Inflammatory macrophage treated with lipopolysaccharide for 1 hour (primary cell): Measurements from ENCODE around the gene GSAP.

Experiments
- DNase-seq, 2 donors: peaks; one replicate each; pipeline ENCODE4 v3.0.0-alpha.2; 2020 to 2022

The GSAP gene

DNA sequence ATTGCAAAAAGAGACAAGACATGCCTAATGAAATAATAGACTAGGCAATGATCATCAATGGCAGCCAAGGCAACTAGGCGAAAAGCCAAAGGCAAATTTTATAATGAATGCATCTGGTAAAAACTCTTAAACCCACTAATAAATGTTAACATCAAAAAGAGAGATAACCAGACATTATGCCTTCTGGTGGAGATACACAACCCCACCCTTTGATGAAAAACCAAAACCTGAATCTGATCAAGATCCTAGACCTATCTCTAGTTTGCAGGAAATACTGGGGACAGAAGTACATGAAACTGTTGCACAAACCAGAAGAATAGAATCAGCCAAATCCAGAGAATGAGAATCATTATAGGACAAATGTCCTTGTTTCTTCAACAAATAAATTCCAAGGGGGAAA, 22.0 kb upstream of the GSAP start:
- DNase-seq: no peak

DNA sequence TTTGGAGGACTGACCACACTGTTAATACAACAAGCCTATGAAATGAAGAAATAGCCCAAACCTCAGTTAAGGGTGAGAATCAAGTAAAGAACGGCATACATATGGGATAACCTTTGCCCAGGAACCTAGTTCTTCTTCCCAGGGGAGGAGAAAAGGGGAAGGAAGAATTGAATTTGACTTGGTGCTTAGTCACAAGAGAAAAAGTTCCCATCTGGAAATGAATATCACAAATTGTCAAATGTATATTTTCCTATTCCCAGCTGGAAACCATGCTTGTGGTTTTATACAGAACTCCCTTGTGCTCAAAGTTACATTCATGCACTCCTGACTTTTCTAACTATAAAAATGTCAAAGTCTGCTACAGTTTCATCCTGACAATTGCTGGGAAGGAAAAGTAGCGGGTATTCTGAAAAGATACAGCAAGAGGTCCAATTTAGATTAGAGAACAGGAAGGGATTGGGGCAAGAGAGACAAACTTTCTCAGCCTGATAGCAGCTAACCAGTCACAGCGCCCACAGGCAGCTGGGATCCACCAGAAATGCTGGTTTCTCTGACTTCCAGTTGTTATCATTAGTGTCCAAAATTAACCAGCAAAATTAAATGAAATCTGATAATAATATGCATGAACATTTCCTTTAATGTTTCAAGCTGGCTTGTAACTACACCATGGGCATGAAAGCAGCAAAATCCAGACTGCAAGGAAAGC, 18.6 kb upstream of the GSAP start:
- peak in 1 of 2 donors; percentile 32 for DNase-seq

DNA sequence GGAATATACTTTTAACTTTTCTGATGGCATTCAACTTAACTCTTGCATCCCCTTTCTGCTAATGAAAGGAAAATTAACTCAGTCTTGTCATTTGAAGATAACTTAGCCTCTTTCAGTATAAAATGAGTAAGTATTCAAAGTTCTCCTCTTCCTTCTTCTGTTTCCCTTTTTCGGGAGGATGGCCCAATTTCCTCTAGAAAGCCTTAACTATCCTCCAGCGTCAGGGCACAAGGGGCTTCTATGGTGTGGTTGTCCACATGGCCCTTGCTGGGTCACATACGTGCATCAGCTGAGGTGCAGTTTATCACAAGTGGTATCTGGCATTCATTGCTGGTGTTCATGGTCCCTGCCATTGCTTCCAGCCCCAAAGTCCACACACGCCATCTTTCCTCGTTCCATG, 17.8 kb upstream of the GSAP start:
- DNase-seq: peak; percentile 38 to 59

DNA sequence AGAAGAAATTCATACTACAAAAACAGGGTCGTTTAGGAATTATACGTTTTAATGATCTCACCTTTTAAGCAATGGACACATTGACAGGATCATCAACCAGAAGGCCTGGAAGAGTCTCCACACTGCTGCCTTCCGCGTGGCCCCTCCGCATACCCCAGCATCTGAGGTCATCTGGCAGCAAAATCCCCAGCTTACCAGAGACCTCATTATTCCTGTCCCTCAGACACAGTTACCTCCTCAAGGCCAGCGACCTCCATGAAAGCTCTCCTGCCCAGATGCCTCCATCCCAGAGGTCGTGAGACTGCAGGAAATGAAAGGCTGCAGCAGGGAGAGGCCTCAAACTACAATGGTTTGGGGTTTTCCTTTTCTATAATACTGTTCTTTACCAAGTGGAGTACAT, 14.8 kb upstream of the GSAP start:
- DNase-seq: no peak

DNA sequence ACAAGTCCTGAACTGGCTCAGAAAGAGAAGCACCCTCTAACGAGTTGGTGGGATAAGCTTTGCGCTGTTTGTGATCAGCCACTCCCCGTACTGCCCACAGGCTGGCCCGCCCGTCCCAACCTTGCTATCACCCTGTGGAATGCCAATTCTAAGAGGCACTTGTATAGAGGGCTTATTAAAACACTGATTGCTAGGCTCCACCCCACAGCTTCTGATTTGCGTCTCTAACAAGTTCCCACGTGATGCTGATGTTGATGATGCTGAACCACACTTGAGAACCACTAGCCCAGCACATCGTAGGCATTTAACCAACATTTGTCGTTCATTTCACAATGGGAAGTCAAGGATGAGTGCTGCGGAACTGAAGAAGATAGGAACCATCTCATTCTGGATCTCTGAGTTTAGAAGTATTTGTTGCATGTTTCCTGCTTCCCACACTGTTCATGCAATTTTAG, 12.7 kb upstream of the GSAP start:
- DNase-seq: peak; percentile 89 to 92

DNA sequence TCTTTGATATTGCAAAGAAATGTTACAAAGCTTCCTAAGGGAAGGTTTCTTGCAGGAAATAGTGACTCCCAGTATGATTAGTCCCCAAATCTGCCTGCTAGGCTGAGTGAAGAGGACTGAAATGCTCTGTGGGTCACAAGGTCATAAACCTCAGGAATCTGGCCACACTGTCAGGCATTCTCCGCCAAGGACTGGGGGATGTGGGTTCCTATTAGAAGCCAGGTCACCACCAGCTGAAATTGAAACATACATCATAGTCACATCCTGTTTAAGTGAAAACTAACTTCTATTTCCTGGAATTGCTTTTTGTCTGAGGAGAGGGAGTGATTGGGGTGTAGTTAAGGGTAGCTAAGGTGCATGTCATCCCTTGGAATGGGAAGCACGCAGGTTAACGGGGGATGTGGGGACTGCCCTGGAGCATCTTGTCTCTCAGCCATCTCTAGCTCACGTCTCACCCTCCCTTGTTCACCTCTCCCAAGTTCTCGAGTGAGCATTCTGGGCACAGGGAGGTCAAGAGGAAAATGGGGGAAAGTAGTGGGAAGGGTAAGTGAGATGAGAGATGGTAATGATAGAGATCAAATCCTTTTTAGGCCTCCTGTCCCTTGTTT, 12.0 kb upstream of the GSAP start:
- DNase-seq: peak; percentile 59 to 72

DNA sequence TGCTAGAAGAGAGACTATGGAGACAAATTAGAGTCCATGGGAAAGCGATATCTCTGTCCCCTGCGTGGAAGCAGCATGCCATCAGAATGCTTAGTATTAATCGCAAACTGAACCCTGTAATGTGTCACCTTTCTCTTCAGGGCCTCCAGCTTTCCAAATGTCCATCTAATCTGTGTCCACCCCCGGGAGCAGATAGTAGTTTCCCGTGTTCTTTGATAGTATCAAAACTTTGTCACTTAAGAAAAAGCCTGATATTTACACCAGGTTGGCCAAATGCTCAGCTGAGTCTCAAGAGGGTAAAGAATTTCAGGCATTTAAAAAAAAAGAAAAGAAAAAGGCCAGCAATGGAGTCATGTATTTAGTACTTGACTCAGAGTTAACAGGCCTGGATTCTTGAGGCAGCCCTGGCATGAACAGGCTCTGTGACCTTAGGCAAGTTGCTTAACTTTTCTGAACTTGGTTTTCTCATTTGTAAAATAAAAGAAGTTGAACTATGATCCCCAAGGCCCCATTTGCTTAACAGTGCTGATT, 10.4 kb upstream of the GSAP start:
- peak in 1 of 2 donors; percentile 27 for DNase-seq

DNA sequence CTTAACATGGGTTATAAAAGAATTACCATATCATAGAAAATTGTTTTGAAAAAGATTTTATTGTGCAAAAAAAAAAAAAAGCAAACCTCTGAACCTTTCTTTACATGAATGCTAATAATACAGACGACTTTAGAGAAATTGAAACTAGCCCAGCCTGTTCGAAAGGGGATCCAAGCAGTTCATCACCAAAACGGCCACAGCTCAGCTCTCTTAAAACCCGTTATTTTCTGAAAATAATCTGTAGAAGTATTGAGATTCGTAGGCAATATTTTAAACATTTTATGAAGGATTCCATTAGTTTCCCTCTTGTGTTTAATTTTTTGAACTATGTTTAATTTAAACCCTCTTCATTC, 9.9 kb upstream of the GSAP start:
- DNase-seq: no peak

DNA sequence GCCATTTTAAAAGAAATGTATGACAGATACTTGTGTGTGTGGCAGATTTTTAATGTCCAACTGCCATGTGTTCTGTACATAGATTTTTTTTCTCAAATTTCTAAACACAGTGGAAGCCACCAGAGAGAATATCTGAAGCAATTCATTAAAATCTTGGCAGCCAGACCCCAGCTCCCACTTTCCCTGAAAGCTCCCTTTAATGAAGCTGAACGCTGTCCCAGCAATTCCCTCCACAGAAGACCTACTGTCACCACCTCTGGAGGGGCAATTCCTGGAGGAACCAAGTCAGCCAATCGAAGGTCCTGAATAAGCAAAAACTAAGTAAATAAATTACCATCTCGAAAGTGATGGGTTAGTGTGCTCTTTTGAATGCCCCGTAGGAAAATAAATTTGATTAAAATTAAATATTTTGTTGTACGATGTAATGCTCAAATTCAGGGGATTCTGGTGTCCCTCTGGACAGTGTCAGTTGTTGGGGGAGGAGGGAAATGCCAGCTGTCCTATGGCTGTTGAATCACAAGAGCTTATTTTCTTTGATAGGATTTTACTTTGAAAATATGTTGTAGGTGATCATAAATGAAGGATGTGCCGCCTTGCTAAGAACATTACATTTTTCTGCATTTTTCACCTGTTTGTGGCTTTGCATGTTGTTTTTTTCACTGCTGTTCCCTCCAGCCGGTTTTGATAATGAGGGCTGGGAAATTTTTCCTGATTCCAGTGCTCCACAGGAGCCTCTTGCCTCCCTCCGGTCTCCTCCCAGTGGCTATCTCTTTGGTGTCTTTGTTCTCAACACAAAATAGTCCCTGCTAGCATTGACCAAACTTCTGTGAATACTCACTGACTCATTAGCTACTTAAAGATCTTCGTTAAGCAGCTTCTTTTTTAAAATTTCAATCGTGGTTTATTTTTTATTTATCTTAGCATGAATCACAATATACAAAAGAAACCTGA, 9.2 kb upstream of the GSAP start:
- no peak for DNase-seq

DNA sequence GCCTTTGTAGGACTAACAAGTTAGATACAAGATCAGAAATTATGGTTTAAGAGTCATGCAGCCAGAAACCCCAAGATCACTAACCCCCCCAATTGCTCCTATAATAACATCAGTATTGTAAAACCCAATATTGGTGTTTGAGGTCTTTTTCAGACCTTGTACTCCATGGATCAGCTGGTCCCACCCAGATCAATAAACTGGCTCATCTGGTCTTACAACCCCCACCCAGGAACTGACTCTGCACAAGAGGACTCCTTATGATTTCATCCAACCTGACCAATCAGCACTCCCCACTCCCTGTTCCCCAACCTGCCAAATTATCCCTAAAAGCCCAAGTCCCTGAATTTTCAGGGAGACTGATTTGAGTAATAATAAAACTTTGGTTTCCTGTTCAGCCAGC, 6.4 kb upstream of the GSAP start:
- DNase-seq: no peak

DNA sequence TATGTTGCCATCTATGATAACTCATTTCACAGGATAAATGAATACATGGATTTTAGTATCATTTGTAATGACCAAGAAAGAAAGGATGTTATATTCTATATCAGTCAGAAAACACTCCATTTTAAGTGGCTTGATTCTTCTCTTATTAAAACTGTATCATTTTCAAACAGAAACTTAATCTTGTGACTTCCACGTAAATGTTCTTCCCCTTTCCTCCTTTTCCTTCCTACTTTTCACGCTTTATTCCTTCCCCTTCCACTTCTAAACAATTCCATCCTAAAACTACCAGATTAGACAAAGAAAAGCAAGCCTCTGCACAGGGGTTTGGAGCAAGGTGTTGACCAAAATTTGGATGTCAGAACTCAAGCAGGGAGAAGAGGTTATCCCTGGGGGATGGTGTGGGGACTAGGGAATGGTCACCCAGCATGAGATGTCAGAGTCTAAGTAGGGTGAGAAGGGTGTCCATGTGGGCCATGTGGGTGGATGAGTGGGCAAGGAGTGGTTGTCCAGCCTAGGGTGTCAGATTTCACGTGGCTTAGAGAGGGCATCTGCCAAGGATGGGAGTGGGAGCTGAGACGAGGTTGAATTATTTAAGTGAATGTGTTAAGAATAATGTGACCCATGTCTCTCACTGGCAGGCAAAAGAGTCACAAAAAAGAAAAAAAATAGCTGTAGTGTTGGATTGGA, 5.0 kb upstream of the GSAP start:
- no peak for DNase-seq

DNA sequence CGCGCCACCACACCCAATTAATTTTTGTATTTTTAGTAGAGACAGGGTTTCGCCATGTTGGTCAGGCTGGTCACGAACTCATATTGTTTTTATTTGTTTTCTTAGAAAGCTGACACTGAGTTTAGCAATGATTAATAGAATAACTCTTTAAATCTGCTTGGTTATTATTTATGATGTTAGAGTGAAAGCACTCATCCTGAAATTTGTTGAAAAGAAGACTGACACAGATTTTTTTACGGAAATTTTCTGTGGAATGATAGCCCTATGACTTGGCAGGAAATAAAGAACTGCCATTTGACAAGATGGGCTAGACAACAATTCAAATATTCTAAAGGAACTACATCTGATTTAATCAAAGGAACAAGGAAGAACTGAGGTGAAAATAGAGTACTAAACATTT, 4.3 kb upstream of the GSAP start:
- no peak for DNase-seq

DNA sequence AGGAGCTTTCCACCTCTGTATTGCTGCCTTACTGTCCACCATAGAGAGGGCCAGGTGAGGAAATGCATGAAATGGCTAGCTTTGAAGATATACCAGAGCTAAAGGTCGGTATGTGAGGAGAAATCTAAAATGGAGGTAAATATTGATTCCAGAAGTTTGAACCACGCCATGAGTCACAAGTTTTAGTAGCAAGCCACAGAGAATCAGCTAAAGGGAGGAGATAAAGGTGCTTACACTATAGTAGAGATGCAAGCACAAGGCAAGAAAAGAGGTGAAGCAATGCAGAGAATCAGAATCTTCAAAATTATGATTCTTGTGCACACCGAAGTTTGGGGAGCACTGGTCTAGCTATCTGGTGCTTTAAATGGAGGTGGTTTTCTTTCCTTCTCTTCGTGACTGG, 3.0 kb upstream of the GSAP start:
- no peak for DNase-seq

DNA sequence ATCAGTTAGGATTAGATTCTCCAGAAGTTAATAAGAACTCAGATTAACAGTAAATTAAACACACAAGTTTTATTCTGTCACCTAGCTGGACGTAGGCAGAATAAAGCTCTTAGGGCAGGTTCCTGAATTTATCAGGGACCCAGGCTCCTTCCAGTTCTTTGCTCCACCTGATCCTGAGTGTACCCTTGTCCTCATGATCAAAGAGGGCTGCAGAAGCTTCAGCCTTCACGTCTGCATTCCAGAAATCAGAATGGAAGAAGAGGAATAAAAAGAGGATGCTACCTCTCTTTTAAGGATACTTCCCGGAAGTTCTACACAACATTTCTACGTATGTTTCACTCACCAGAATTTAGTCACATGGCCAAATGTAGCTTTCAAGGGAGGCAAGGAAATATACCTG, 1.7 kb upstream of the GSAP start:
- no peak for DNase-seq

DNA sequence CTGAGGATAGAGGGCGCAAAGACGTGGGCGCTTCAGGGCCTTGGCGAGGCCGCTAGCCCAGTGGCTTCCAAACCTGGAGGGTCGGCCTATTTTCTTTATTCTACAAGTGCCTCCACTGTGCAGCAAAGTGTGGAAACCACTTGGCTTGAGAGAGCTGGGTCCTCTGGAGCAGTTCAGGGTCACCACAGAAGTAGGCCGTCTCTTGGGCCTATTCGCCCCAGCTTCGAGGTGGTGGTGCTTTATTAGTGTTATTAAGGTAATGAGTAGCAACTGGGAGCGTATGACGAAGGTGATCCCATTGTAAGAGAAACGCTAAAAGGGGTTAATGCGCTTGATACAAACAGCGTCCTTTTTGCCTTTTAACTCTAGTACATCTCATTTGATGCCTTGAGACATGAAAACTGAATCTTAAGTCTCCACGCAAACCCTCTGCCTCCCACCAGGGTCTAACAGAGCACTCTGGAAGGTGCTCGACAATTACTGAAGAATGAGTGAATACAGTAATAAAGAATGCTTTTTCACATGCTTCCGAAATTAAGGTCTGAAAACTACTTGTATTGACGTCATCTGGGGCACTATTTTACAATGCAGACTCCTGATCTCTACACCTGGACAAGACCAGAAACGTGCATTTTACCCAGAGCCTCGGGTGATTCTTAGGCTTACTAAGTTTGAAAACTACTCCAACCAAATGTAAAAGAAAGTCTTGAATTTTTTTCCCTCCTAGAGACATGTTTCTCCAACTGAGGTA, 647 bp upstream of the GSAP start:
- DNase-seq: no peak

DNA sequence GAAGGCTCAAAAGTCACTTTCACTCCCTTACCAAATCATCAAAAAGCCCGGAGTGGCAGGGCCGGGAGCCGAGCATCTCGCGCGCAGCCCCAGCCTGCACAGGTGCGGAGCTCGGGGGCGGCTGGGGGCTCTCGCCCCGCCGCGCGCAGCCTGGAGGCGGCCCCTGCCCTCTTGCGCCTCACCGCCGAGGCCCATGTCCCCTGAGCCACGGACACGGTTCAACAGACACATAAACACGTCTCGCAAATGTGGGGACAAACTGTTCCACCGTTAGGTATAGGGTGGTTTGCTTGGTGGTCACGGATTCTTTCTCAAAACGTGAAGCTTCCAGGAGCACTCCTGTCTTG, 700 bp downstream of the GSAP start:
- DNase-seq: no peak

DNA sequence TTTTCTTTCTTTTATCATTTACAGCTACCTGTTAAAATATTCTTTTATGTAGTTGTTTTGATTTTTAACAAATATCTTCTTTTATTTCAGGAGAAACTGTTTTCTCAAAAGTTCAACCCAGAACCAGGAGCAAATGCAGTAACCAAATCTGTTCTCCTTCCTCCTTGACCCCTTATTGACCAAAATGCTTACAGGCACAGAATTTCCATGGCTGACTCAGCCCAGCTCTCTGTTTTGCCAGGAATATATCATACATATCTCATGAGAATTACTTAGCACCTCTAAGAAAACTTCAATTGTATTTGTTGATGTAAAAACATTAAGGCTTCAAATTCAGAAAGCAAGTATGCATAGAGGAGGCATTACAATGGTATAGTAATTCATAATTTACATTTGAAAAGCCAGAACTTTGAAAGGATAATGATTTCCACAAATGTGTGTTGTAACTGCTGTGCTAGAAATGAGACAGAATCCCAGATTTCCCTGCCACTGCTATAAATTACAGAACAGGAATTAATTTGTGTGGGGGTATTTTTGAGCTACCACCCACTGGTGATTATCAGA, 2.2 kb downstream of the GSAP start:
- peak; percentile 81 to 85 for DNase-seq

DNA sequence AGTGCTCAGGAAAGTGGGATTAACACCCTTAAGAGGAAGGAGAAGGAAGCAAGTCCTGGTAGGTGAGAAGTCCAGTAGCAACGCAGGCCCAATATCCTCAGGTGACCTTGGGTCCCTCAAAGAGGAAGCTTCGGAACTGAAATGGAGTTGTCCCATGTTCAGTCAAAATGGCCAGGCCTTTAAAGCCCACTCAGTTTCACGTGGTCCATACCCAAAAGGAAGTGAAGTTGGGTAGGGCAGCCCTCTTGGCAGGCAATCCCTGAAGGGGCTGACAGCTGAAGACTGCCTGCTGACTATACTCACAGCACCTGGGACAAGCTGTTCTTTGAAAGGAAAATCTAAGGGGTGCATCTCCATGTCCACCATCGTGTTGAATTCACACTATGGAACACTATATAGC, 3.0 kb downstream of the GSAP start:
- DNase-seq: peak; percentile 79 to 94

DNA sequence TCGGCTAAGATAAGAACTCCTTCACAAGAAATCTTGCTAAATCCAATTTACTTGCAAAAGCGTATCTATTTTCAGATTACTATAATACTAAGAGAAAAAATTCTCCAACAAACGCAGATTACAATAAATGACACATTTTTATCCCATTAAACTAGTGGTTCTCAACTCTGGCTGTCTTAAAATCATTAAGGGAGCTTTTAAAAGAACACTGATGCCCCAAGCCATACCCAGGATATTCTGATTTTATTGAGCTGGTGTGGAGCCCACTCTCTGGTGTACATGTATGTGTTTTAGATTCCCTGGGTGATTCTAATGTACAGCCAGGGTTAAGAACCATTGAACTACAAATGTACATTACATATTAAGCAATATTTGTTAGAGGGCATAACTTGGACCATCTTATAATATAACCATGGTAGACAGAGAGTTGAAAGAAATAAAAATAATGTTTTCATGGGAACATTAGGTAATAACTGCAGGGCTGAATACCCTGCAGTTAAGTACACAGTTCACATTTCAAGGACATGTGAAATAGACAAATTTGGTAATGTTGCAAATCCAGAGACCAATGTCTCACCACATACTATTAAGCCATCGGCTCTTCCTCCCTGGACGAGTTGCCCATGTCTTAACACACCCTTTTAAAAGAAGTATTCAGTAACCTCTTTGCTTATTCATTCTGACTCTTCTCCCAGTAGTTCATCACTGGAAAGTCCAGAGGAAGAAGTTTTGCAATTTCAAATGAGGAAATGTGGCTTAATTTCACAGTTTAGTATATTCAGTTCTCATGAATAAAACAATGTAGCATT, 6.2 kb downstream of the GSAP start:
- DNase-seq: peak; percentile 99 to 100

DNA sequence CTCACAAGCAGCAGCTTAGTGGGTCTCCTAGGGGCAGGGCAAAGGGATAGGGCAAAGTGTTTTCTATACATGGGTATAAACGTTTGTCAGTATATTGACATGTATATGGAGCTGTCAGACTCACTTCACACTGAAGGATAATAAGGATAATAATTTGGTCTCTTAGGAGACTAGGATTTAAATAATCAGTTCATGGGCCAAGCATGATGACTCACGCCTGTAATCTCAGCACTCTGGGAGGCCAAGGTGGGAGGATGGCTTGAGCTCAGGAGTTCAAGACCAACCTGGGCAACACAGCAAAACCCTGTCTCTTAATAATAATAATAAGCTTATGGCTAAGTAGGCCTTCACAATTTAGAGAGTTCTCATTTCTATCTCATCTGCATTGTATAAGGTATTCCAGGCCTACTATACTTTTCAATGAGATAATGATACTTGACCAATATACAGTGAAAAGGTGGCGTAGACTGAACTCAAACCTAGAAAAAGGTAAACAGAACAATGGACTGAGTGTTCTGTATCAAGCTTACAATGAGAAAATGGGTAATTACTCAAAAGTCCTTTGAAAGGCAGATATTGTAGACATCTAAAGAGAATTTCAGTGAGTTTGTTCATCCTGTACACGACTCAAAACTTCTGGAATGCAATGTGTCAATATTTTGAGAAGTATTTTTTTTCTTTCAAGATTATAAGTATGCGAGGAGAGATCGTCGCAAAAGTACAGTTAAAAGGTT, 7.0 kb downstream of the GSAP start:
- DNase-seq: no peak
